PFSK-1 (cell line): Measurements from ENCODE around the gene SPAG8.

Experiments used
- SIN3A ChIP-seq: IDR thresholded peaks from 2 replicates; pipeline ENCODE4 v1.6.1; 2012; ENCODE audit warnings: mild to moderate bottlenecking, low read length, moderate library complexity, borderline replicate concordance; ENCODE audit not compliant: insufficient read depth

The SPAG8 gene

GRCh38 chr9:35759795-35760194 lies 52.3 kb downstream of the SPAG8 start:
- no peak for TF ChIP-seq SIN3A
